HCT116 (cell line): ENCODE results near the gene TBC1D13. TPM values are rescaled to one million over a fixed set of nuclear protein-coding genes. Genes with fewer than 3 reads are reported as not detected.

Source experiments
- ATAC-seq: fragments of 200-7000 bp; cut with Tn5 transposase; 2 replicates; pipeline ENCODE4 v1.9.1; 2020; ENCODE audit warnings: mild to moderate bottlenecking, moderate library complexity
- BruUV-seq: library from RNA; stranded (reverse); fragments of 400-500 nt; replicated peaks from 2 replicates; lab custom pipeline; 2021; lab: Mats Ljungman, UMichigan
- CTCF ChIA-PET: fragments of 300-600 bp; sonication (Branson Sonifier 250); formaldehyde crosslinking; loops from one replicate; lab custom pipeline; 2021; ENCODE audit warnings: antibody characterized with exemption; lab: Charles Lee
- POLR2A ChIA-PET: fragments of 300-600, 350-600 bp; sonication (Branson Sonifier 250); formaldehyde crosslinking; loops from one replicate; lab custom pipeline; 2021; ENCODE audit warnings: antibody characterized with exemption; lab: Charles Lee
- RAD21 ChIA-PET, 2 experiments: fragments of 300-600 bp; sonication (Branson Sonifier 250); formaldehyde crosslinking; loops; one replicate each; lab custom pipeline; 2023; ENCODE audit warnings: low total read pairs in 2 of 2; ENCODE audit not compliant: uncharacterized antibody in 2 of 2, unreplicated experiment in 2 of 2, low non-redundant PET in 1 of 2; lab: Charles Lee
- DNase-seq: peaks from one replicate; pipeline ENCODE4 v3.0.0-alpha.2; 2010; ENCODE audit warnings: low read depth, low spot score
- H2AFZ ChIP-seq: fragments of 200-600 bp; shearing (Covaris generic), sonication (generic); 2 replicates; pipeline ENCODE4 v1.6.1; 2017; ENCODE audit warnings: low read depth, mixed run types, mixed read lengths, antibody characterized with exemption, low read length; ENCODE audit not compliant: poor library complexity, severe bottlenecking
- H3K27ac ChIP-seq: 2 replicates; pipeline ENCODE4 v1.5.1; 2012; ENCODE audit warnings: low read depth, low read length
- H3K27me3 ChIP-seq: fragments of 200-600 bp; sonication (generic); 2 replicates; pipeline ENCODE4 v1.6.1; 2016; ENCODE audit warnings: mixed run types, low read length, mixed read lengths; ENCODE audit not compliant: insufficient read depth
- H3K36me3 ChIP-seq, 2 experiments: fragments of 200-500 bp in 1 of 2; fragments of 200-600 bp in 1 of 2; sonication (Bioruptor generic) in 1 of 2; sonication (generic) in 1 of 2; 2 replicates each; pipeline versions ENCODE4 v1.5.1 to v1.6.1; 2014 to 2016; ENCODE audit warnings: low read length in 2 of 2, inconsistent platforms in 1 of 2, mixed read lengths in 1 of 2, mixed run types in 1 of 2; ENCODE audit not compliant: insufficient read depth in 2 of 2, control insufficient read depth in 1 of 2
- H3K4me1 ChIP-seq, 2 experiments: fragments of 200-600 bp in 1 of 2; sonication (generic) in 1 of 2; 2 replicates each; pipeline versions ENCODE4 v1.5.1 to v1.6.1; 2012 to 2017; ENCODE audit warnings: low read length in 2 of 2, inconsistent platforms in 1 of 2, mild to moderate bottlenecking in 1 of 2, mixed read lengths in 1 of 2, mixed run types in 1 of 2, moderate library complexity in 1 of 2; ENCODE audit not compliant: insufficient read depth in 2 of 2, control insufficient read depth in 1 of 2
- H3K4me2 ChIP-seq: fragments of 200-600 bp; sonication (generic); 2 replicates; pipeline ENCODE4 v1.6.1; 2017; ENCODE audit warnings: mixed run types, low read length, mixed read lengths
- H3K4me3 ChIP-seq, 2 experiments: fragments of 200-600 bp in 1 of 2; sonication (generic) in 1 of 2; replicated peaks in 1 of 2; 2 replicates each; pipeline ENCODE4 v1.5.1; 2011 to 2016; ENCODE audit warnings: low read length in 2 of 2, control low read depth in 1 of 2, low read depth in 1 of 2, mild to moderate bottlenecking in 1 of 2, mixed read lengths in 1 of 2, mixed run types in 1 of 2
- H3K79me2 ChIP-seq: fragments of 200-600 bp; sonication (generic); 2 replicates; pipeline ENCODE4 v1.6.1; 2017; ENCODE audit warnings: mild to moderate bottlenecking, mixed run types, low read length, moderate library complexity, mixed read lengths; ENCODE audit not compliant: insufficient read depth
- H3K9ac ChIP-seq: fragments of 200-600 bp; sonication (generic); 2 replicates; pipeline ENCODE4 v1.6.1; 2016; ENCODE audit warnings: low read length, mixed read lengths
- H3K9me2 ChIP-seq: fragments of 200-600 bp; sonication (generic), shearing (Covaris generic); 2 replicates; pipeline ENCODE4 v1.6.1; 2017; ENCODE audit warnings: mixed run types, mild to moderate bottlenecking, moderate library complexity; ENCODE audit not compliant: insufficient read depth
- H3K9me3 ChIP-seq, 2 experiments: fragments of 200-500 bp in 1 of 2; fragments of 200-600 bp in 1 of 2; sonication (Bioruptor generic) in 1 of 2; sonication (generic) in 1 of 2; 2 replicates each; pipeline ENCODE4 v1.6.1; 2014 to 2017; ENCODE audit warnings: low read length in 2 of 2, mixed read lengths in 2 of 2, inconsistent platforms in 1 of 2, low read depth in 1 of 2, mild to moderate bottlenecking in 1 of 2, mixed run types in 1 of 2, moderate library complexity in 1 of 2; ENCODE audit not compliant: control insufficient read depth in 1 of 2, insufficient read depth in 1 of 2
- H4K20me1 ChIP-seq: fragments of 200-600 bp; sonication (generic), shearing (Covaris generic); 2 replicates; pipeline ENCODE4 v1.6.1; 2017; ENCODE audit warnings: mixed run types, mild to moderate bottlenecking, moderate library complexity; ENCODE audit not compliant: insufficient read depth
- EZH2phosphoT487 ChIP-seq: fragments of 200-600 bp; IDR thresholded peaks from 2 replicates; pipeline ENCODE4 v1.6.1; 2018; ENCODE audit warnings: antibody characterized with exemption, borderline replicate concordance
- SP1 ChIP-seq: IDR thresholded peaks from 2 replicates; pipeline ENCODE4 v1.6.1; 2012; ENCODE audit warnings: low read depth
- intact Hi-C: fragments of 100-400 bp; cut with micrococcal nuclease; formaldehyde crosslinking; loops from 2 replicates; pipeline ENCODE4 v1.10.0; 2022
- total RNA-seq: library from RNA; stranded (reverse); gene quantifications from one replicate; pipeline ENCODE4 v1.2.1, GENCODE V29; 2021; ENCODE audit not compliant: unreplicated experiment
- TF ChIP-seq, protein P1 (sequence below), 3 experiments: fragments of 200-600 bp in 1 of 3; sonication (generic) in 1 of 3; IDR thresholded peaks in 2 of 3; conservative IDR thresholded peaks in 1 of 3; 2 replicates each; pipeline ENCODE4 v1.5.1; 2012 to 2017; ENCODE audit warnings: low read depth in 2 of 3, low read length in 2 of 3, antibody characterized with exemption in 1 of 3, borderline replicate concordance in 1 of 3, control low read depth in 1 of 3, mild to moderate bottlenecking in 1 of 3, mixed read lengths in 1 of 3, mixed run types in 1 of 3, moderate library complexity in 1 of 3; ENCODE audit not compliant: insufficient read depth in 1 of 3
- TF ChIP-seq, protein P2 (sequence below): IDR thresholded peaks from 2 replicates; pipeline ENCODE4 v1.6.1; 2011; ENCODE audit warnings: mild to moderate bottlenecking, low read length, moderate library complexity; ENCODE audit not compliant: insufficient replicate concordance; ENCODE audit errors: extremely low read depth

The TBC1D13 gene
- total RNA-seq, 1 experiment from 2014 or later: 17.5 TPM

DNA sequence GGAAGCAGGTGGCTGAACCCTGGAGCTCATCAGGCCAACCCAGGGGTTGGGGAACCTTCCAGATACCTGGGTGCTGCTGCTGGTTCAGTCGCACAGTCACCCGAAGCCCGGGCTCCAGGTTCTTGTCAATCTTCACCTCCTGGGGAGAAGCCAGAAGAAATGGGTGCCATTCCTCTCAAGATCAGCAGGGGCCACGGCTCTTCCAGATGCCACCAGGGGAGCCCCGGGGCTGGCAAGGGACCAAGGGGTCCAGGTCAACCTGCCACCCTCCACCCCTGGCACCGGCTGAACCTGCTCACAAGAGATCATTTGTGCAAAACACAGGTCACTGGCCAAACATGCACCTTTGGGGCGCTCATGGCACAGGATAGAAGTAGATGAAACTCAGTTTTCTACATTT, 37.9 kb downstream of the TBC1D13 start:
- Histone ChIP-seq H3K4me2 (no peak overlapping the region), H4K20me1 (0 out of 2 replicates have a peak, but pooled peaks cover 5% of the 10 kb centered on the region), H3K79me2 (peaks cover 25% of the 10 kb centered on the region), H3K27me3 (no peaks in the 10 kb centered on the region), H3K4me3 (no peak overlapping the region), H3K9me2 (no peaks in the 10 kb centered on the region), H3K9me3 (no peaks in the 10 kb centered on the region), H3K9ac (no peak overlapping the region), H3K4me1 (peaks cover 10 to 17% of the 10 kb centered on the region in 2 experiments), H3K27ac (no peak overlapping the region), H3K36me3 (peaks cover 29 to 36% of the 10 kb centered on the region in 2 experiments; a peak in 3 of 4 replicates), H2AFZ (no peak overlapping the region)
- ATAC-seq (no peak), DNase-seq (no peak)
- RAD21 ChIA-PET: no interaction called here
- no peak for TF ChIP-seq EZH2phosphoT487
- TF ChIP-seq, protein P1, sequence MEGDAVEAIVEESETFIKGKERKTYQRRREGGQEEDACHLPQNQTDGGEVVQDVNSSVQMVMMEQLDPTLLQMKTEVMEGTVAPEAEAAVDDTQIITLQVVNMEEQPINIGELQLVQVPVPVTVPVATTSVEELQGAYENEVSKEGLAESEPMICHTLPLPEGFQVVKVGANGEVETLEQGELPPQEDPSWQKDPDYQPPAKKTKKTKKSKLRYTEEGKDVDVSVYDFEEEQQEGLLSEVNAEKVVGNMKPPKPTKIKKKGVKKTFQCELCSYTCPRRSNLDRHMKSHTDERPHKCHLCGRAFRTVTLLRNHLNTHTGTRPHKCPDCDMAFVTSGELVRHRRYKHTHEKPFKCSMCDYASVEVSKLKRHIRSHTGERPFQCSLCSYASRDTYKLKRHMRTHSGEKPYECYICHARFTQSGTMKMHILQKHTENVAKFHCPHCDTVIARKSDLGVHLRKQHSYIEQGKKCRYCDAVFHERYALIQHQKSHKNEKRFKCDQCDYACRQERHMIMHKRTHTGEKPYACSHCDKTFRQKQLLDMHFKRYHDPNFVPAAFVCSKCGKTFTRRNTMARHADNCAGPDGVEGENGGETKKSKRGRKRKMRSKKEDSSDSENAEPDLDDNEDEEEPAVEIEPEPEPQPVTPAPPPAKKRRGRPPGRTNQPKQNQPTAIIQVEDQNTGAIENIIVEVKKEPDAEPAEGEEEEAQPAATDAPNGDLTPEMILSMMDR (IDR thresholded peaks at IDR 0.05 in 2 of 3, conservative IDR thresholded peaks at IDR 0.05 in 1 of 3; ENCODE audit: borderline replicate concordance in 1 of 3, insufficient read depth in 1 of 3, low read depth in 2 of 3, low read length in 2 of 3): 0 out of 6 replicates have a peak, but pooled peaks of 1 of the 3 experiments have one; percentile 12
- POLR2A ChIA-PET: no interaction called here
- no TSS peak for BruUV-seq
- intact Hi-C loops: no loop called here
- CTCF ChIA-PET: no interaction called here

DNA sequence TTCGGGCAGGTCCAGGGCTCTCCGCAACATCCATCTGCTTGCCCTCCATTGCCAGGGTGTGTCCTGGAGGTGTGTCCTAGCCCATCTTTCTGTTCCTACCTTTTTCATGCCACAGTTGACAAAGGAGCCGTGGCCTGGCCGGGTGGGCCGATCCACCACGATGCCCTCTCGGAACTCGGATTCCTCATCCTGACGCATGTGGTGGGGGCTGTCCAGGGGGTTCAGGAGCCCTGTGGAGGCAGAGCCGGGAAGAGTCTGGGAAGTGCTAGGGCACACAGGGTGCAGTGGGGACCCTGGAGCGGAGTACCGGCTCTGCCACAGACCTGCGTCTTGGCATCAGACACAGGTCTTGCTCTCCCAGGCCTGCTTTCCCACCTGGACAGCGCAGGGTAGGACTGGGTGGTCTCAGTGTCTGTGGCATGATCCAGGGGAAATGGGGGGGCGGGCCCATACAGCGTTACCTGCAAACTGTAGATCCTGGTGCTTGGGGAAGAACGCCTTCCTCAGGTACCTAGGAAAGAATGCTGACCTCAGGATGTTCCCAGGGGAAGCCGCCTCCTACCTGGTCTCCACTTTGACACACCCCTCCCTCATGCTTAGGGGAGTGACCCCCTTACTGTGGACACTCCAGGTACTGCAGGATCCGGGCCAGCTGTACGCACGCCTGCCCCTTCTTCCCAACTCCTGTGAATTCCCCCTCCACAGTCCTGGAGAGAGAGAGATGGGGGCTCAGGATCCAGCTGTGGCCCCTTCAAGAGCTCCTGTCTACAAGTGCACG, 39.1 kb downstream of the TBC1D13 start:
- ChIA-PET POLR2A (no interaction called here), RAD21 (no interaction called here), CTCF (no interaction called here)
- Histone ChIP-seq H3K4me2 (no peak overlapping the region), H3K27ac (no peak overlapping the region), H3K36me3 (peaks cover 29 to 36% of the 10 kb centered on the region in 2 experiments; a peak in 3 of 4 replicates), H3K79me2 (peaks cover 25% of the 10 kb centered on the region), H3K9ac (no peak overlapping the region), H3K9me3 (no peaks in the 10 kb centered on the region), H3K4me1 (peaks cover 11 to 17% of the 10 kb centered on the region in 2 experiments), H3K4me3 (no peak overlapping the region), H4K20me1 (0 out of 2 replicates have a peak, but pooled peaks cover 5% of the 10 kb centered on the region), H2AFZ (no peak overlapping the region), H3K27me3 (no peaks in the 10 kb centered on the region), H3K9me2 (no peaks in the 10 kb centered on the region)
- no peak for TF ChIP-seq SP1
- TF ChIP-seq, protein P2, sequence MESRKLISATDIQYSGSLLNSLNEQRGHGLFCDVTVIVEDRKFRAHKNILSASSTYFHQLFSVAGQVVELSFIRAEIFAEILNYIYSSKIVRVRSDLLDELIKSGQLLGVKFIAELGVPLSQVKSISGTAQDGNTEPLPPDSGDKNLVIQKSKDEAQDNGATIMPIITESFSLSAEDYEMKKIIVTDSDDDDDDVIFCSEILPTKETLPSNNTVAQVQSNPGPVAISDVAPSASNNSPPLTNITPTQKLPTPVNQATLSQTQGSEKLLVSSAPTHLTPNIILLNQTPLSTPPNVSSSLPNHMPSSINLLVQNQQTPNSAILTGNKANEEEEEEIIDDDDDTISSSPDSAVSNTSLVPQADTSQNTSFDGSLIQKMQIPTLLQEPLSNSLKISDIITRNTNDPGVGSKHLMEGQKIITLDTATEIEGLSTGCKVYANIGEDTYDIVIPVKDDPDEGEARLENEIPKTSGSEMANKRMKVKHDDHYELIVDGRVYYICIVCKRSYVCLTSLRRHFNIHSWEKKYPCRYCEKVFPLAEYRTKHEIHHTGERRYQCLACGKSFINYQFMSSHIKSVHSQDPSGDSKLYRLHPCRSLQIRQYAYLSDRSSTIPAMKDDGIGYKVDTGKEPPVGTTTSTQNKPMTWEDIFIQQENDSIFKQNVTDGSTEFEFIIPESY: no peak
- TF ChIP-seq, protein P1 (IDR thresholded peaks at IDR 0.05 in 2 of 3, conservative IDR thresholded peaks at IDR 0.05 in 1 of 3; ENCODE audit: borderline replicate concordance in 1 of 3, insufficient read depth in 1 of 3, low read depth in 2 of 3, low read length in 2 of 3): peak in 2 of 3 experiments; percentile 32 to 38; a peak in 2 of 6 replicates
- peak; percentile 8 for DNase-seq
- no TSS peak for BruUV-seq
- intact Hi-C loops: no loop called here
- peak; percentile 39 for ATAC-seq
